ENCODE data around the gene NVL. TPM values are rescaled to one million over a fixed set of nuclear protein-coding genes. Genes with fewer than 3 reads are reported as not detected.
"Not testable (repeated sequence)": the region's sequence is repeated elsewhere in the genome, so short reads cannot be mapped to it uniquely, and the experiment has no call there.

The NVL gene
- total and polyA plus RNA-seq, 2 donors (not counting 3 experiments of a cell fraction or from before 2014, with no cell fraction given), result 16.7 to 30.3 TPM

DNA sequence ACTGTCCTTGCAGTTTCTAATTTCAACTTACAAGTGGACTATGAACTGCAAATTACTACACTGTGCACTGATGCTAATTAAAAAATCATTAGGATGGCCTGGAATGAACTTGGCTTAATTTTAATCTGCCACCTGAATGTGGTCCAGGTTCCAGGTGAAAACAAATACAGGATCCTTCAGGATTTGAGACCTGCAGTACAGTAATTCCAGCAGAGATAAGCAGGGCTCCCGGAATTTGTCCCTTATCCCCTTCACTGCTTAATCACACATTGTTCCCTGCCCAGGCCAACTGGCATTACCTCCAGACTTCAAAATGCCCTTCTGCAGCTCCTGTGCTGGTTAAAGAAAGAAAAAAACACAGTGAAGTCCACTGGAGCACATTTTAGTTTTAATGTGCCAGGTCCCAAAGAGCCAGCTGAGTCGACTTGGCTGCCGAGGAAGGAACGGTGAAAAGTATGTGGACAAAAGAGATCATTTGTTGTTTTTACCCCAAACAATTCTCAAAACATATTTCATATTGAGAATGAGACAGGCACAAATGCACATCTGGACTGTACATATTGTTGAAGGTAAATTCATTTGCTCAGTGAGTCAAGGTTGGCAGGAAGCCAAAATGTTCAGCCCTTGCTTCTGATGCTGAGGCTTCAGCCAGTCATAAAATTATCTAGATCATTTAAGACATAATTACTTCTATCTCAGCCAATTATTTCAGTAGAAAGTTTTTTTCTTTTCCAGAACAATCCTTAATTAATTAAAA is 118.6 kb downstream of the NVL start:
- peak; percentile 71 for FAIRE-seq
- no peak overlapping the region for H2AFZ ChIP-seq (ENCODE audit: low read depth, low read length)
- BruUV-seq (replicated peaks), result no TSS peak

DNA sequence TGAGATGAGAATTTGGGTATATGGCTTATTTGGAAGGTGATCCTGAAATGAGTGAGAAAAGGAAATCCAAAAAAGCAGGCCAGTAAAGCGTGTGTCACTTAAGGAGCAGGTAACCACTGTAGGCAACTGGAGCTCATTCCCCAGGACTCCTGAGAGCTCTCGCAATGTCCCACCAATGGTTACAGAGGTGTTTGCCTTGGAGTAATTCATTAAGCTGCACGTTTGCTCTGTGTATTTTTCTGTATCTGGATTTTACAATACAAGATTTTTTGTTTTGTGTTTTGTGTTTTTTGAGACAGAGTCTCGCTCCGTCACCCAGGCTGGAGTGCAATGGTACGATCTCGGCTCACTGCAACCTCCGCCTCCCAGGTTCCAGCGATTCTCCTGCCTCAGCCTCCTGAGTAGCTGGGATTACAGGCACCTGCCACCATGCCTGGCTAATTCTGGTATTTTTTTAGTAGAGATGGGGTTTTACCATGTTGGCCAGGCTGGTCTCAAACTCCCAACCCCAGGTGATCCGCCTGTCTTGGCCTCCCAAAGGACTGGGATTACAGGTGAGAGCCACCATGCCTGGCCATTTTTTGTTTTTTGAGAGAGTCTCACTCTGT is 123.9 kb downstream of the NVL start:
- H3K79me2 ChIP-seq (ENCODE audit: control insufficient read depth, insufficient read depth, low read length); DNase-seq (ENCODE audit: low read depth, low spot score); H3K4me3 ChIP-seq (replicated peaks in 1 of 3; ENCODE audit: insufficient read depth in 1 of 3, low read depth in 1 of 3, low read length in 3 of 3); H3K27me3 ChIP-seq (ENCODE audit: control insufficient read depth in 2 of 2, insufficient read depth in 2 of 2, low read length in 2 of 2); H3K9me3 ChIP-seq (replicated peaks; ENCODE audit: control insufficient read depth, insufficient read depth, low read length); POLR2A ChIA-PET; H4K20me1 ChIP-seq (replicated peaks; ENCODE audit: control insufficient read depth, extremely low read depth, insufficient read depth, low read length); dilution Hi-C loops (cut with MboI; ENCODE audit: extremely low pct_ligation_motif_present, low sequenced_read_pairs); FAIRE-seq; H3K36me3 ChIP-seq (ENCODE audit: control insufficient read depth in 2 of 2, extremely low read depth in 1 of 2, insufficient read depth in 2 of 2, low read length in 2 of 2); H3K9me1 ChIP-seq (replicated peaks; ENCODE audit: control insufficient read depth, extremely low read depth, insufficient read depth, low read length); BruUV-seq (replicated peaks): not testable (repeated sequence)
- Histone ChIP-seq H3K4me1 (ENCODE audit: control insufficient read depth, extremely low read depth, insufficient read depth, low read length) (peaks cover 16% of the 10 kb centered on the region), H3K4me2 (ENCODE audit: insufficient read depth, low read length) (peak overlapping the region; percentile 30), H3K27ac (ENCODE audit: insufficient read depth, low read depth, low read length) (peak overlapping the region; percentile 61), H3K9ac (replicated peaks; ENCODE audit: extremely low read depth, insufficient read depth, low read length) (peak overlapping the region; percentile 32), H2AFZ (ENCODE audit: low read depth, low read length) (peak overlapping the region; percentile 77)
- intact Hi-C loops (cut with micrococcal nuclease), result loop anchor here (2.0 kb wide), 1 partner anchor 23 kb away; the partner anchor contains the start of gene DEGS1
- CTCF ChIA-PET, result interaction anchor here (1.1 to 1.5 kb wide), 2 partner anchors 35 to 39 kb away, joined by 3 read pairs; no protein-coding TSS in a partner anchor

More for the DNA sequence above, 118.6 kb downstream of the NVL start:
- Histone ChIP-seq H3K4me1 (ENCODE audit: control insufficient read depth, extremely low read depth, insufficient read depth, low read length) (peaks cover 3% of the 10 kb centered on the region), H3K36me3 (ENCODE audit: control insufficient read depth in 2 of 2, extremely low read depth in 1 of 2, insufficient read depth in 2 of 2, low read length in 2 of 2) (no peaks in the 10 kb centered on the region), H3K9me3 (replicated peaks; ENCODE audit: control insufficient read depth, insufficient read depth, low read length) (no peaks in the 10 kb centered on the region), H3K27me3 (ENCODE audit: control insufficient read depth in 2 of 2, insufficient read depth in 2 of 2, low read length in 2 of 2) (no peaks in the 10 kb centered on the region), H3K4me3 (replicated peaks in 1 of 3; ENCODE audit: insufficient read depth in 1 of 3, low read depth in 1 of 3, low read length in 3 of 3) (no peak overlapping the region), H3K9ac (replicated peaks; ENCODE audit: extremely low read depth, insufficient read depth, low read length) (no peak overlapping the region), H3K4me2 (ENCODE audit: insufficient read depth, low read length) (no peak overlapping the region), H4K20me1 (replicated peaks; ENCODE audit: control insufficient read depth, extremely low read depth, insufficient read depth, low read length) (no peaks in the 10 kb centered on the region), H3K9me1 (replicated peaks; ENCODE audit: control insufficient read depth, extremely low read depth, insufficient read depth, low read length) (no peaks in the 10 kb centered on the region), H3K79me2 (ENCODE audit: control insufficient read depth, insufficient read depth, low read length) (no peaks in the 10 kb centered on the region), H3K27ac (ENCODE audit: insufficient read depth, low read depth, low read length) (no peak overlapping the region)
- dilution Hi-C loops (cut with MboI; ENCODE audit: extremely low pct_ligation_motif_present, low sequenced_read_pairs) (no loop called here), intact Hi-C loops (cut with micrococcal nuclease) (loop anchor here (2.0 kb wide), 1 partner anchor 13 kb away; no protein-coding TSS in a partner anchor)
- TF ChIP-seq POLR2AphosphoS5 (IDR thresholded peaks at IDR 0.05; ENCODE audit: insufficient read depth, low read depth, low read length), result no peak
- TF ChIP-seq, protein P1, sequence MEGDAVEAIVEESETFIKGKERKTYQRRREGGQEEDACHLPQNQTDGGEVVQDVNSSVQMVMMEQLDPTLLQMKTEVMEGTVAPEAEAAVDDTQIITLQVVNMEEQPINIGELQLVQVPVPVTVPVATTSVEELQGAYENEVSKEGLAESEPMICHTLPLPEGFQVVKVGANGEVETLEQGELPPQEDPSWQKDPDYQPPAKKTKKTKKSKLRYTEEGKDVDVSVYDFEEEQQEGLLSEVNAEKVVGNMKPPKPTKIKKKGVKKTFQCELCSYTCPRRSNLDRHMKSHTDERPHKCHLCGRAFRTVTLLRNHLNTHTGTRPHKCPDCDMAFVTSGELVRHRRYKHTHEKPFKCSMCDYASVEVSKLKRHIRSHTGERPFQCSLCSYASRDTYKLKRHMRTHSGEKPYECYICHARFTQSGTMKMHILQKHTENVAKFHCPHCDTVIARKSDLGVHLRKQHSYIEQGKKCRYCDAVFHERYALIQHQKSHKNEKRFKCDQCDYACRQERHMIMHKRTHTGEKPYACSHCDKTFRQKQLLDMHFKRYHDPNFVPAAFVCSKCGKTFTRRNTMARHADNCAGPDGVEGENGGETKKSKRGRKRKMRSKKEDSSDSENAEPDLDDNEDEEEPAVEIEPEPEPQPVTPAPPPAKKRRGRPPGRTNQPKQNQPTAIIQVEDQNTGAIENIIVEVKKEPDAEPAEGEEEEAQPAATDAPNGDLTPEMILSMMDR (IDR thresholded peaks at IDR 0.05; ENCODE audit: extremely low read depth in 1 of 2, insufficient read depth in 1 of 2, low read depth in 1 of 2, low read length in 2 of 2), result no peak
- no peak for TF ChIP-seq FOS (IDR thresholded peaks at IDR 0.05; ENCODE audit: borderline replicate concordance, insufficient read depth, low read length)
- TF ChIP-seq MYC (IDR thresholded peaks at IDR 0.05; ENCODE audit: low read depth, low read length), result no peak
- no peak for TF ChIP-seq POLR2A (IDR thresholded peaks at IDR 0.05; ENCODE audit: low read depth, low read length)
- CTCF ChIA-PET, result no interaction called here
- peak; percentile 62 for DNase-seq (ENCODE audit: low read depth, low spot score)
- POLR2A ChIA-PET, result no interaction called here

Data from endothelial cell of umbilical vein (primary cell).